PC-3 (cell line): ENCODE results near the gene TP53RK. TPM values are rescaled to one million over a fixed set of nuclear protein-coding genes. Genes with fewer than 3 reads are reported as not detected.

Experiments used
- ATAC-seq: fragments of 200-7000 bp; cut with Tn5 transposase; 2 replicates; pipeline ENCODE4 v1.9.1; 2020; ENCODE audit warnings: mild to moderate bottlenecking, moderate library complexity
- BruUV-seq: library from RNA; stranded (reverse); fragments of 400-500 nt; replicated peaks from 2 replicates; lab custom pipeline; 2021; lab: Mats Ljungman, UMichigan
- CTCF ChIA-PET: fragments of 300-600 bp; sonication (Branson Sonifier 250); formaldehyde crosslinking; loops from one replicate; lab custom pipeline; 2022; ENCODE audit warnings: antibody characterized with exemption; lab: Charles Lee
- POLR2A ChIA-PET: fragments of 300-600 bp; sonication (Branson Sonifier 250); formaldehyde crosslinking; loops from one replicate; lab custom pipeline; 2022; ENCODE audit warnings: antibody characterized with exemption; ENCODE audit not compliant: unreplicated experiment; lab: Charles Lee
- DNase-seq: peaks from one replicate; pipeline ENCODE4 v3.0.0-alpha.2; 2015
- H2AFZ ChIP-seq: fragments of 300-600 bp; sonication (generic); 2 replicates; pipeline ENCODE4 v1.6.0; 2016; ENCODE audit warnings: antibody characterized with exemption, low read length
- H3F3A ChIP-seq: fragments of 300-600 bp; sonication (generic); one replicate; pipeline ENCODE4 v1.6.0; 2017; ENCODE audit warnings: antibody characterized with exemption, low read length, control low read depth, mild to moderate bottlenecking; ENCODE audit not compliant: unreplicated experiment
- H3K27ac ChIP-seq: fragments of 300-600 bp; sonication (generic); 2 replicates; pipeline ENCODE4 v1.5.1; 2016; ENCODE audit warnings: mild to moderate bottlenecking, low read length
- H3K27me3 ChIP-seq: fragments of 300-600 bp; sonication (generic); 2 replicates; pipeline ENCODE4 v1.6.1; 2016; ENCODE audit warnings: low read length, mixed read lengths
- H3K36me3 ChIP-seq: fragments of 300-600 bp; sonication (generic); 2 replicates; pipeline ENCODE4 v1.6.1; 2016; ENCODE audit warnings: low read depth, mixed run types, low read length, mixed read lengths
- H3K4me1 ChIP-seq: fragments of 300-600 bp; sonication (generic); 2 replicates; pipeline ENCODE4 v1.5.1; 2016; ENCODE audit warnings: low read length; ENCODE audit not compliant: insufficient read depth
- H3K4me2 ChIP-seq: fragments of 300-600 bp; sonication (generic); 2 replicates; pipeline ENCODE4 v1.6.0; 2016; ENCODE audit warnings: low read length
- H3K4me3 ChIP-seq: fragments of 300-600 bp; sonication (generic); 2 replicates; pipeline ENCODE4 v1.5.1; 2016; ENCODE audit warnings: mild to moderate bottlenecking, low read length, mixed read lengths
- H3K79me2 ChIP-seq: fragments of 300-600 bp; sonication (generic); 2 replicates; pipeline ENCODE4 v1.6.1; 2017; ENCODE audit warnings: low read length, mixed read lengths
- H3K9ac ChIP-seq: fragments of 300-600 bp; sonication (generic); 2 replicates; pipeline ENCODE4 v1.6.0; 2016; ENCODE audit warnings: mild to moderate bottlenecking, low read length
- H3K9me2 ChIP-seq: fragments of 300-600 bp; sonication (generic); replicated peaks from 2 replicates; pipeline ENCODE4 v1.6.1; 2016; ENCODE audit warnings: mixed run types, low read length, mixed read lengths
- H3K9me3 ChIP-seq: fragments of 300-600 bp; sonication (generic); 2 replicates; pipeline ENCODE4 v1.6.1; 2016; ENCODE audit warnings: low read length, mixed read lengths
- H4K20me1 ChIP-seq: fragments of 300-600 bp; sonication (generic); 2 replicates; pipeline ENCODE4 v1.6.1; 2016; ENCODE audit warnings: low read length, mixed read lengths
- EZH2 ChIP-seq: fragments of 300-600 bp; sonication (generic); IDR thresholded peaks from one replicate; pipeline ENCODE4 v1.6.1; 2017; ENCODE audit warnings: antibody characterized with exemption, mild to moderate bottlenecking, low read length; ENCODE audit not compliant: unreplicated experiment
- EZH2phosphoT487 ChIP-seq: fragments of 300-600 bp; sonication (generic); IDR thresholded peaks from 2 replicates; pipeline ENCODE4 v1.6.1; 2018; ENCODE audit warnings: mild to moderate bottlenecking, antibody characterized with exemption, low read length, borderline replicate concordance
- intact Hi-C: fragments of 100-400 bp; cut with micrococcal nuclease; formaldehyde crosslinking; loops from 2 replicates; pipeline ENCODE4 v1.9.0; 2023
- total RNA-seq: library from RNA; depleted of rRNA; stranded (reverse); fragments of >200 nt; gene quantifications from 2 replicates; pipeline ENCODE4 v1.2.3, GENCODE V29; 2014
- TF ChIP-seq, protein P1 (sequence below): fragments of 300-600 bp; sonication (generic); conservative IDR thresholded peaks from 2 replicates; pipeline ENCODE4 v1.5.1; 2017; ENCODE audit warnings: antibody characterized with exemption, low read depth, mild to moderate bottlenecking, low read length

The TP53RK gene
- total RNA-seq, 1 experiment from 2014 or later: 41.4 TPM

DNA sequence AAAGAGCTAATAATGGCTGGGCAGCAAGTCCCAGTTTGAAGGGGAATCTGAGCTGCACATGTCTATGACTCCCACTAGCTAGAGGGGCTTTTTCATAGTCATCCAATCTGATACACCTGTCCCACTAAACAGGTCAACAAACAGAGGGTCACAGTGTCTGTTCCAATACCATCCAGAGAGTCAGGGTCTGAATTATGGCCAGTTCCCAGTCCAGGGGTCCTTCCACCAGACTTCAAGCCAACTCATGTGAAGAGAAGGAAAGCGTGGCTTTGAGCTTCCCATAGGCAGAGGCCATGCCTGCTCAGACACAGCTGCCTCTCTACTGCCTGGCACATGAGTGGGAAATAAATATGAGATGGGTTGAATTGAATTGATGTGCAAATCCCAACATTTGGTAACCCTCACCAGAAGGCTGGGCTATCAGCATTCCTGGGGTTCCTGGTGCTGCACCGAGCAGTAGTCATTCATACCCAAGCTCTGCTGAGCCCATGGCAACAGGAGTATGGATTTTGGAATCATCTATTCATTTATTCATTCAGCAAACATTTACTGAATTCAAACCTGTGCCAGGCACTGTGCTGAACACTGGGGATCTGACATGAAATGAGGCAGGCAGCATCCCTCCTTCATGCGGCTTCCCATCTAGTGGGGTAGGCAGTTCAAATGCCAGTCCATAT, 17.2 kb downstream of the TP53RK start:
- H3K27ac ChIP-seq: no peak overlapping the region
- H3K4me3 ChIP-seq: no peak overlapping the region
- TF ChIP-seq EZH2phosphoT487 (no peak), EZH2 (no peak)
- TF ChIP-seq, protein P1, sequence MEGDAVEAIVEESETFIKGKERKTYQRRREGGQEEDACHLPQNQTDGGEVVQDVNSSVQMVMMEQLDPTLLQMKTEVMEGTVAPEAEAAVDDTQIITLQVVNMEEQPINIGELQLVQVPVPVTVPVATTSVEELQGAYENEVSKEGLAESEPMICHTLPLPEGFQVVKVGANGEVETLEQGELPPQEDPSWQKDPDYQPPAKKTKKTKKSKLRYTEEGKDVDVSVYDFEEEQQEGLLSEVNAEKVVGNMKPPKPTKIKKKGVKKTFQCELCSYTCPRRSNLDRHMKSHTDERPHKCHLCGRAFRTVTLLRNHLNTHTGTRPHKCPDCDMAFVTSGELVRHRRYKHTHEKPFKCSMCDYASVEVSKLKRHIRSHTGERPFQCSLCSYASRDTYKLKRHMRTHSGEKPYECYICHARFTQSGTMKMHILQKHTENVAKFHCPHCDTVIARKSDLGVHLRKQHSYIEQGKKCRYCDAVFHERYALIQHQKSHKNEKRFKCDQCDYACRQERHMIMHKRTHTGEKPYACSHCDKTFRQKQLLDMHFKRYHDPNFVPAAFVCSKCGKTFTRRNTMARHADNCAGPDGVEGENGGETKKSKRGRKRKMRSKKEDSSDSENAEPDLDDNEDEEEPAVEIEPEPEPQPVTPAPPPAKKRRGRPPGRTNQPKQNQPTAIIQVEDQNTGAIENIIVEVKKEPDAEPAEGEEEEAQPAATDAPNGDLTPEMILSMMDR: no peak
- no peak overlapping the region for H3K4me2 ChIP-seq
- intact Hi-C loops: no loop called here
- H3K36me3 ChIP-seq: no peaks in the 10 kb centered on the region
- no peaks in the 10 kb centered on the region for H3K9me2 ChIP-seq
- no peaks in the 10 kb centered on the region for H3K79me2 ChIP-seq
- DNase-seq: no peak
- H4K20me1 ChIP-seq: no peaks in the 10 kb centered on the region
- ChIA-PET POLR2A (no interaction called here), CTCF (no interaction called here)
- H3F3A ChIP-seq: no peaks in the 10 kb centered on the region
- no peak overlapping the region for H3K9ac ChIP-seq
- peaks cover 12% of the 10 kb centered on the region for H3K9me3 ChIP-seq
- ATAC-seq: no peak
- H3K27me3 ChIP-seq: no peaks in the 10 kb centered on the region
- no TSS peak for BruUV-seq
- H2AFZ ChIP-seq: no peak overlapping the region
- H3K4me1 ChIP-seq: no peaks in the 10 kb centered on the region

GRCh38 chr20:46670585-46671584, 18.4 kb downstream of the TP53RK start:
- intact Hi-C loops: no loop called here
- Histone ChIP-seq H3K79me2 (no peaks in the 10 kb centered on the region), H3K4me2 (no peak overlapping the region), H3K27ac (no peak overlapping the region), H3K9me3 (peaks cover 12% of the 10 kb centered on the region), H3F3A (no peaks in the 10 kb centered on the region), H3K9ac (no peak overlapping the region), H3K36me3 (no peaks in the 10 kb centered on the region), H4K20me1 (no peaks in the 10 kb centered on the region), H3K4me1 (no peaks in the 10 kb centered on the region), H2AFZ (no peak overlapping the region), H3K27me3 (no peaks in the 10 kb centered on the region), H3K4me3 (no peak overlapping the region), H3K9me2 (no peaks in the 10 kb centered on the region)
- POLR2A ChIA-PET: no interaction called here
- CTCF ChIA-PET: no interaction called here
- DNase-seq (no peak), ATAC-seq (no peak)
- TF ChIP-seq, protein P1: no peak
- no peak for TF ChIP-seq EZH2phosphoT487
- no peak for TF ChIP-seq EZH2
- no TSS peak for BruUV-seq

DNA sequence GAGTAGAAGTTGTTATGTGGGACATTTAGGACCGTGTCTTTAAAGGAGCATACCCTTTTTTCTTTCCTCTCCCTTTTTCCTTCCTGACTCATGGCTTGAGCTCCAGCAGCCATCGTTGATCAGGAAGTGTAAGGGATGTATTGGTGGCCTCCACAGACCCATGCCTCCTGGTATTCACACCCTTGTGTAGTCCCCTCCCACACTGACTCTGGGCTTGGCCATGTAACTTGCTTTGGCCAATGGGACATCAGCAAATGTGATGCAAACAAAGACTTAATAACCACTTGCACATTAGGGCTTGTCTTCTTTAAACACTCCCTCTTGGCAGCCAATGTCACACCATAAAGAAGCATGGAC, 19.0 kb downstream of the TP53RK start:
- CTCF ChIA-PET: no interaction called here
- no peak overlapping the region for H2AFZ ChIP-seq
- no TSS peak for BruUV-seq
- no peaks in the 10 kb centered on the region for H3K36me3 ChIP-seq
- no peak overlapping the region for H3K4me3 ChIP-seq
- no peaks in the 10 kb centered on the region for H3K79me2 ChIP-seq
- H4K20me1 ChIP-seq: no peaks in the 10 kb centered on the region
- H3K9ac ChIP-seq: no peak overlapping the region
- H3F3A ChIP-seq: no peaks in the 10 kb centered on the region
- no peaks in the 10 kb centered on the region for H3K4me1 ChIP-seq
- TF ChIP-seq EZH2phosphoT487 (no peak), EZH2 (no peak)
- TF ChIP-seq, protein P1: no peak
- no peaks in the 10 kb centered on the region for H3K9me2 ChIP-seq
- H3K27me3 ChIP-seq: no peaks in the 10 kb centered on the region
- peaks cover 12% of the 10 kb centered on the region for H3K9me3 ChIP-seq
- ATAC-seq (no peak), DNase-seq (no peak)
- intact Hi-C loops: no loop called here
- POLR2A ChIA-PET: no interaction called here
- H3K4me2 ChIP-seq: no peak overlapping the region
- no peak overlapping the region for H3K27ac ChIP-seq
